Gastrocnemius medialis (tissue), 4 donors: ENCODE results near the gene RANBP10.

Experiments
- POLR2A ChIP-seq, 2 donors: fragments of 450-650 bp; IDR thresholded peaks; one replicate each; pipeline ENCODE4 v1.6.1; 2017; ENCODE audit warnings: antibody characterized with exemption in 2 of 2, mild to moderate bottlenecking in 2 of 2, moderate library complexity in 2 of 2
- TF ChIP-seq, protein P1 (sequence below), 5 experiments: fragments of 450-650 bp in 3 of 5; fragments of 200-600 bp in 2 of 5; sonication (generic) in 2 of 5; IDR thresholded peaks in 4 of 5; conservative IDR thresholded peaks in 1 of 5; 1 replicate in 4 of 5; 2 replicates in 1 of 5; pipeline ENCODE4 v1.5.1; 2016 to 2019; ENCODE audit warnings: antibody characterized with exemption in 5 of 5, mild to moderate bottlenecking in 3 of 5, moderate library complexity in 3 of 5

GRCh38 chr16:67770346-67770991 lies 35.9 kb downstream of the RANBP10 start:
- TF ChIP-seq, protein P1, sequence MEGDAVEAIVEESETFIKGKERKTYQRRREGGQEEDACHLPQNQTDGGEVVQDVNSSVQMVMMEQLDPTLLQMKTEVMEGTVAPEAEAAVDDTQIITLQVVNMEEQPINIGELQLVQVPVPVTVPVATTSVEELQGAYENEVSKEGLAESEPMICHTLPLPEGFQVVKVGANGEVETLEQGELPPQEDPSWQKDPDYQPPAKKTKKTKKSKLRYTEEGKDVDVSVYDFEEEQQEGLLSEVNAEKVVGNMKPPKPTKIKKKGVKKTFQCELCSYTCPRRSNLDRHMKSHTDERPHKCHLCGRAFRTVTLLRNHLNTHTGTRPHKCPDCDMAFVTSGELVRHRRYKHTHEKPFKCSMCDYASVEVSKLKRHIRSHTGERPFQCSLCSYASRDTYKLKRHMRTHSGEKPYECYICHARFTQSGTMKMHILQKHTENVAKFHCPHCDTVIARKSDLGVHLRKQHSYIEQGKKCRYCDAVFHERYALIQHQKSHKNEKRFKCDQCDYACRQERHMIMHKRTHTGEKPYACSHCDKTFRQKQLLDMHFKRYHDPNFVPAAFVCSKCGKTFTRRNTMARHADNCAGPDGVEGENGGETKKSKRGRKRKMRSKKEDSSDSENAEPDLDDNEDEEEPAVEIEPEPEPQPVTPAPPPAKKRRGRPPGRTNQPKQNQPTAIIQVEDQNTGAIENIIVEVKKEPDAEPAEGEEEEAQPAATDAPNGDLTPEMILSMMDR (IDR thresholded peaks at IDR 0.05 in 4 of 5, conservative IDR thresholded peaks at IDR 0.05 in 1 of 5) = no peak
- no peak for TF ChIP-seq POLR2A (IDR thresholded peaks at IDR 0.05)
